ENCODE measurements around the gene LYRM4. TPM values are rescaled to one million over a fixed set of nuclear protein-coding genes. Genes with fewer than 3 reads are reported as not detected.
A peak's percentile ranks its signal among the peaks of the same experiment; 100 is the strongest.

LYRM4 gene
- total and polyA plus RNA-seq, 8 donors, result 25.2 to 47.4 (median 42.0) TPM

- H3K27ac ChIP-seq, result no peak overlapping the region
- no peaks in the 10 kb centered on the region for H3K9me3 ChIP-seq
- H3K27me3 ChIP-seq, result no peaks in the 10 kb centered on the region
- intact Hi-C loops (cut with DNase I), result loop anchor here in 1 of 2 donors (10.0 kb wide), 1 partner anchor 252 kb away; no protein-coding TSS in a partner anchor
- no peak for TF ChIP-seq CTCF (IDR thresholded peaks at IDR 0.05)
- H3K4me1 ChIP-seq, result peaks cover 0 to 3% of the 10 kb centered on the region in 2 donors
- H3K36me3 ChIP-seq, result no peaks in the 10 kb centered on the region
- no peak overlapping the region for H3K4me3 ChIP-seq
- DNase-seq (no peak), ATAC-seq (no peak)
Measured at GRCh38 chr6:5142915-5143314, 117.8 kb downstream of the LYRM4 start.

GRCh38 chr6:5142131-5142530 is 118.6 kb downstream of the LYRM4 start:
- no peak for ATAC-seq
- DNase-seq, result no peak
- Histone ChIP-seq H3K4me1 (peaks cover 0 to 3% of the 10 kb centered on the region in 2 donors), H3K27ac (no peak overlapping the region), H3K36me3 (no peaks in the 10 kb centered on the region), H3K9me3 (no peaks in the 10 kb centered on the region), H3K4me3 (no peak overlapping the region), H3K27me3 (no peaks in the 10 kb centered on the region)
- TF ChIP-seq CTCF (IDR thresholded peaks at IDR 0.05), result no peak
- intact Hi-C loops (cut with DNase I), result loop anchor here in 1 of 2 donors (10.0 kb wide), 1 partner anchor 253 kb away; no protein-coding TSS in a partner anchor

DNA sequence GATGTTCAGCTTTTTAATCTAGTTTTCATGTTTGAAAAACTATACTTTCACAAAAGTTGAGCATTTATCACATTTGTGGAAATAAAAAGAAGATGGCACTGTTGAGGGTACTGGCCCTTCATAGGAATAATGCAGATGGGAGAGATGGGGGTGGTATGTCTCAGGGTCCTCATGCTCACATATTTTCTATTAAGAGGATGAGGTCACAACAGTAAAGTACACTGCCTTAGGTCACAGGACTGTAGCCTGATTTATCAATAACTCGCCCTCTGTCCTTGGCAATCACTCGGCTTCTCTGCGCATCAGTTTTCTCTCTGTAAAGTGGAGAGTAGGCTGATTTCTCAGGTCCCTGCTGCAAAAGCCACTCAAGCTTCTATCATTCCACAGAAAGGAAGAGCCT is 119.7 kb downstream of the LYRM4 start:
- no peak overlapping the region for H3K4me3 ChIP-seq
- no peak for ATAC-seq
- intact Hi-C loops (cut with DNase I), result loop anchor here in 1 of 2 donors (10.0 kb wide), 1 partner anchor 254 kb away; no protein-coding TSS in a partner anchor
- H3K27me3 ChIP-seq, result no peaks in the 10 kb centered on the region
- no peaks in the 10 kb centered on the region for H3K9me3 ChIP-seq
- H3K4me1 ChIP-seq, result peaks cover 0 to 3% of the 10 kb centered on the region in 2 donors
- no peak overlapping the region for H3K27ac ChIP-seq
- H3K36me3 ChIP-seq, result no peaks in the 10 kb centered on the region
- TF ChIP-seq CTCF (IDR thresholded peaks at IDR 0.05), result no peak
- no peak for DNase-seq

DNA sequence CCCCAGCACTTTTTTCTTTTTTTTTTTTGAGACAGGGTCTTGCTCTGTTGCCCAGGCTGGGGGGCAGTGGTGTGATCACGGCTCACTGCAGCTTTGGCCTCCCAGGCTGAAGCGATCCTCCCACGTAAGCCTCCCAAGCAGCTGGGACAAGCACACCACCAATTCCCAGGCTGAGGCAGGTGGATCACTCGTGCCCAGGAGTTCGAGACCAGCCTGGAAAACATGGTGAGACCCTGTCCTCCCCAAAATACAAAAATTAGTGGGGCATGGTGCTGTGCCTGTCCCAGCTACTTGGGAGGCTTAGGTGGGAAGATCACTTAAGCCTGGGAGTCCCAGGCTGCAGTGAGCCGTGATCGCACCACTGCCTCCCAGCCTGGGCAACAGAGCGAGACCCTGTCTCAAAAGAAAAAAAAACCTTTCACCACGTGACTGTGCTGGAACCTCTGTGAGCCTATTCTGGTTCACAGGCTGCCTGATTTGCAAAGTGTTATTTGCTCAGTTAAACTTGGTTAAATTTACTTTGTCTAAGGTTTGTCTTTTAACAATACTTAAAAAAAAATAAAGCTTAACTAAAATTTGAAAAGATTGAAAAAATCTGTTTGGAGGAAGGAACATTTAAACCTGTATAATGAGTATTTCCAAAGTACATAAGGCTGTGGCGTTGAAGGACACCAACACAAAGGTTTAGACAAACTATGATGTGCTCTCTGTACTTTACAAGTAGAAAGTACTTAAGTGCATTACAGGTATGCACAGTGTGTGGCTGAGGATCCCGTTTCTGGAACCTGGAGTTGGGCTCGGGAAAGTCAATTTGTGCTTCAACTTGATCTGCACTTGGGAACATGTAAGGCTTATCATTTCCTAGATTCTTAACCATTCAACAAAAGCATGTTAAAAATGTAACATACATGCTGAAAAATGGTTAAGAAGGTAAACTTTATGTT is 120.7 kb downstream of the LYRM4 start:
- Histone ChIP-seq H3K9me3 (no peaks in the 10 kb centered on the region), H3K27me3 (no peaks in the 10 kb centered on the region), H3K36me3 (no peaks in the 10 kb centered on the region), H3K4me3 (no peak overlapping the region), H3K4me1 (peaks cover 0 to 3% of the 10 kb centered on the region in 2 donors), H3K27ac (no peak overlapping the region)
- TF ChIP-seq CTCF (IDR thresholded peaks at IDR 0.05), result no peak
- intact Hi-C loops (cut with DNase I), result loop anchor here in 1 of 2 donors (10.0 kb wide), 1 partner anchor 255 kb away; no protein-coding TSS in a partner anchor
- ATAC-seq, result peak; percentile 84
- DNase-seq, result peak in 1 of 4 donors; percentile 32
